Stimulated activated CD4-positive, alpha-beta T cell treated with anti-CD3 and anti-CD28 coated beads, Interleukin-12 subunit alpha, Interleukin-12 subunit beta, amount 100 ng/mL, for 4 hours (primary cell): ENCODE results near the gene SPI1.
A peak's percentile ranks its signal among the peaks of the same experiment; 100 is the strongest.

ENCODE experiments used
- DNase-seq: peaks from one replicate; pipeline ENCODE4 v3.0.0-alpha.2; 2020

The SPI1 gene

DNA sequence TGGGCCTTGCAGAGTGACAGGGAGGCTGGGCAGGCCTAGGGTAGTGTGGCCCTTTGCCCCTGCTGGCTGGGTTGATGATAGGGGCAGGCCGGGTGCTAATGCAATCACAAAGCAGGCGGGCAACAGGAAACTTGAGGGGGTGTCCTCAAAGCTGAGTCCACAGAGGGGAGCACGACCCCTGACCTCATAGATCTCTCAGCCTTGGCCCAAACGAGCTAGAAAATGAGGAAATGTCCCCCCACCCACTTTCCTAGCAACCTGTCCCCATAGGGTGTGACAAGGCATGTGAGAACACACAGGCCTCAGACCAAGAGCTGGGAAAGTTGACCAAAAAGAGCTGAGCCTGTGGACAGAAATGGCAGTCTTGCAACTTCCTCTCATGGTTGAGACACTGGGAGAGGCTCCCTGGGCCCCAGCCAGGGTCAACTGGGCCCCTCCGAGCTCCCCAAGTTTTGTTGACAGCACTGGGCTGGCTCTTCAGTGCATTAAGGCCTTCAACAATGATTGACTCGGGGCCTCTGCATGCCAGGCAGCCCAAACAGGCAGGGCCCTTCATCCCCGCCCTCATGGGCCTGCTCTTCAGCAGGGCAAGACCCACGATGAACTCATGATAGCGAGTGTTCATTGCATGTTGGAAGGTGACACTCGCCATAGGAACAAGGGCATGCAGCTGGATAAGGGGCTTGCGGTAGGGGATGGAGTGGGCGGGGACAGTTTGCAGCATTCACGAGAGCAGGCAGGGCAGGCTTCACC, 9.8 kb upstream of the SPI1 start:
- DNase-seq: no peak

DNA sequence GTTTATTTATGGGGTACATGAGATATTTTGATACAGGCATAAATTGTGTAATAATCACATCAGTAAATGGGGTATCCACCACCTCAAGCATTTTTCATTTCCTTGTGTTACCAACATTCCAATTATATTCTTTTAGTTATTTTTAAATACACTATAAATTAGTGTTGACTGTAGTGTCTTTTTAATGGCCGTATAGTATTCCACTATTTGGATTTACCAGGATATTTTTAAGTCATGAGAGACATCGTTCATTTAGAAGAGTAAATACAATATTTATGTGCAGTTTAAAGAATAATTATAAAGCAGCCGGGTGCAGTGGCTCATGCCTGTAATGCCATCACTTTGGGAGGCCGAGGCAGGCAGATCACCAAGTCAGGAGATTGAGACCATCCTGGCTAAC, 6.2 kb upstream of the SPI1 start:
- no peak for DNase-seq

DNA sequence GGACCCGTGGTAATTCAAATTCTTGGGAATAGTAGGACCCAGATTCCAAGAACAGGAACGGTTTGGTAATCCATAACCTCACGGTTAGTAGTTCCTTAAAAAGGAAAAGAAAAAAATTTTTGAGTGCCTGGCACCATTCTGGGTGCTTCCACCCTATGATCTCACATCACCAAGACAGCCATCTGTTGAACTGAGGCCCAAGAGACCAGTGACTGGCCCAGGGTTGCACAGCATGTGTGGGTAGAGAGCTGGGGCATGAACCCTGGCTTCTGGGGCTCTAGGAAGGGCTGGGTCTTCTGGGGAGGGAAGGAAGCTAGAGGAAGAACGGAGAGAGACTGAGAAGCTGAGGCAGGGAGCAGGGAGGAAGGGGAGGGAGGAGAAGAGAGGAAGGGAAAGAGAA, 4.7 kb upstream of the SPI1 start:
- DNase-seq: no peak

DNA sequence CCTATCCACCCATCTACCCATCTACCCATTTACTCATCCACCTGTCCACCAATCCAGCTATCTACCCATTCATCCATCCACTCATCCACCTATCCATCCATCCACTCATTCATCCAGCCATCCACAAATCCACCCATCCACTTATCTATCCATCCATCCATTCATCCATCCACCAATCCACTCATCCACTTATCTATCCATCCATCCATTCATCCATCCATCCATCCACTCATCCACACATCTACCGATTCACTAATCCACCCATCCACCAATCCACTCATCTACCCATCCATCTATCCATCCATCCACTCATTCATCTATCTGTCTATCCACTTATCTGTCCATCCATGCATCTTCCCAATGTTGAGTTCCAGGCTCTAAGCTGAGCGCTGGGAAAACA, 1.7 kb upstream of the SPI1 start:
- DNase-seq: no peak

DNA sequence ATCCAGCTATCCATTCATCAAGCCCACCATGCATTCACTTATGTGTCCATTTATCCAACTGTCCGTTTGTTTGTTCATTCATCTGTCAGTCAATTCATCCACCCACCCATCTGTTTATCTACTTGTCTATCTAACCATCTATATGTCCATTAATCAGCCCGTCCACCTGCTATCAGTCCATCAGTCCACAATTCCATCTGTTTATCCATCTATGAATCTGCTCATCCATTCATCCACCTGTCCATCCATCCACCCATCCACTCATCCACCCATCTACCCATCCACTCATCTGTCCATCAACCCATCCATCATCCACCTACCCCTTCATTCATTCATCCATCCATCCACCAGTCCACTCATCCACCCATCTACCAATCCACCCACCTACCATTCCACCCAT, 970 bp upstream of the SPI1 start:
- no peak for DNase-seq

DNA sequence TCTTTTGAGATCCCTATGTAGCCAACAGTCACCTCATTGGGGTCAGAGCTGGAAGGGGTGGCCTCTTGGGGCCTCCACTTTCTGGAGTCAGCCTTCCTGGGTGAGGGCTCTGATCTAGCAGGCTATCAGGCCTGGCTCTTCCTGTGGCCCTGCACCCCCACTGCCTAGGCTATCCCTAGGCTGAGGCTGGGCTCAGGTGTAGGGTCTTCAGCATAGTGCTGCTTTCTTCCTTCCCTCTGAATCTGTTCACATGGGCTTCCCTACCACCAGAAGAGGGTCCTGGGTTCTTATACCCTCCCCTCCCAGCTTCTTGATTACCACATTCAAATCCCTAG, 456 bp upstream of the SPI1 start:
- DNase-seq: no peak

DNA sequence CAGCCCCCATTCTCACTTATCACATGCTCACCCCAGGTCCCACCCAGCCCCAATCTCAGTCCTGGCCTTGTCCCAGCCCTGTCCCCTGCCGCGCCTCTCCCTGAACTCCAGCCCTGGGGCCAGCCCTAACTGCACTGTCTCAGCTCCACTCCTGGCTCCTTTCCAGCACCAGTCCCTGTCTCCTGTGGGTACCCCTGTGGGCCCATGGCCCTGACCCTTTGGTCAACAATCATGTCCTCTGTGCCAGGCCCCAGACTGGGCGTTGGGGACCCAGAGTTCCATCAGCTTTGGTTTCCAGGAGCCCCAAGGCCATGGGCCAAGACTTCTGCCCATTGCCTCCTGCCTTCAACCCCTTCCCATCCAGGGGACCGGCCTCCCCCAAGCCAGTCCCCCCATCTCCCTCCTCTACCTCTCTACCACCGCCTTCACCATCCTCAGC, 757 bp downstream of the SPI1 start:
- DNase-seq: no peak

DNA sequence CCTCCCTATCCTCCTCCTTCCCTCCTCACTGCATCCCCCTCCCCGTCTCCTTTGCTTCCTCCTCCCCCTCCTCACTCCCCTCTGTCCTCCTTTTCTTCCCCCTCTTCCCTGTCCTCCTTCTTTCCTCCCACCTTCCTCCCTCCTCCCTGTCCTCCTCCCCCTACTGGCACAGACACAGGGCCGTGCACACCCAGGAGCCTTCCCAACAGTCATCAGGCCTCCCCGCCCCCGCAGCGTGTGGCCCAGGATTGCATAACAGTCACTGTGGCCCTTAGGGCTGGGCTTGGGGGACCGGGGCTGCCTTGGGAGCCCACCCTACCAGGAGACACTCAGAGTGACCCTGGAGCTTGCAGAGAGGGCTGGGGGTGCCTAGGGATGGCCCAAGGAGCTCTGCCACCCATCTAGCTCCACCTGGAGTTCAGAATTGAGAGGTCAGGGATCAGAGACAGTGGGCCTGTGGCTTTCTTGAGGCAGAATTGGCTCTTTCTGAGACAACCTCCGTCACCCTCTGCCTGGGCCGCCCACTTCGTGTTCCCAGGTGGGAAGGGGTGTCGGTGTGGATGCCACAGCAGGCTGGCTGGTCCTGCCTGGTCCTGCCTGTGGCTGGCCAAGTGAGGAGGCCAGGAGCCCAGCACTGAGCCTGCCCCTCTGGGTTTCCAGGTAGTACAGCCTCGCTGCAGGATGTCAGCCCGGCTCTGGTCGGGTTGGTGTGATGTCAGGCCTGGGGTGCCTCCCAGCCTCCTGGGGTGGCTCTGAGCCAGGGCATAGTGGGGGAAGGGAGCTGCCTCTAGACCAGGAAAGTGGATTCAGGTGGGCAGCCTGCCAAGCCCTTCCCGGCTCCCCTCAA, 1.6 kb downstream of the SPI1 start:
- no peak for DNase-seq

DNA sequence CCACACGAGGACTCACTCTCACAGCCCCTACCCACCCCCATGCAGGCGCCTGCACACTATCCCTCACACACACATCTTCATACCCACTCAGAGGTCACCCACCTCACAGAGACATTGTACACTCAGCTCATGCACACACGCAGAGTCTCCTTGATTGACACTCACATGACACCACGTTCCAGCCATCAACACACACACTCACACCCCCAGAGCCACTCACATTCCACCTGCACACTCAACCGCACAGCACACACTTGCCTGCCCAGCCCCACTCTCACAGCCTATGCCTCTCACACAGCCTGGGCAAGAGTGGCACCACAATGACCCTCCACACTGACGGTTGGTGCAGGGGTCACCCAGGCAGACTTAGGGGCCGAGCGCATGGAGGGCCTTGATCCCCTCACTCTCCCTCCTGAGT, 2.2 kb downstream of the SPI1 start:
- no peak for DNase-seq

DNA sequence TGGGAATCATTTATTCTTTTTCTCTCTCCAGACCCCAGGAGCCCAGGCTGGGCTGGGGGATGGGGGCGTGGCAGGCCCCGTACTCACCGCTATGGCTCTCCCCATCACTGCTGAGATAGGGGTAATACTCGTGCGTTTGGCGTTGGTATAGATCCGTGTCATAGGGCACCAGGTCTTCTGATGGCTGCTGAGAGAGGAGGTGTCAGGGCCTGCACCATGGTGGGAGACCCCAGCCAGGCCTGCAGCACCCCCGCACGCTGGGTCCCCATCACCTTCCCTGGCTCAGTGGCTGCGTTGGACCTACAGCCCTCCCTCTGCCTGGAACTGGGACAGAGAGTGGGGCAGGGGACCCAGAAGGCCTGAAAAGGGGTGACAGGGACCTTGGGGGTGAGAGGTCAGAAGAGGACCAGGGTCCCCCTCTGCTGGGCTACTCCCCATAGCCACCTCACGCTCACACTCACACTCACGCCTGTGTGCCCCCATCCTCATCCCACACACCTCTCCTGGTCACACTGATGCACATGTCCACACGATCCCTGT, 2.7 kb downstream of the SPI1 start:
- DNase-seq: no peak

DNA sequence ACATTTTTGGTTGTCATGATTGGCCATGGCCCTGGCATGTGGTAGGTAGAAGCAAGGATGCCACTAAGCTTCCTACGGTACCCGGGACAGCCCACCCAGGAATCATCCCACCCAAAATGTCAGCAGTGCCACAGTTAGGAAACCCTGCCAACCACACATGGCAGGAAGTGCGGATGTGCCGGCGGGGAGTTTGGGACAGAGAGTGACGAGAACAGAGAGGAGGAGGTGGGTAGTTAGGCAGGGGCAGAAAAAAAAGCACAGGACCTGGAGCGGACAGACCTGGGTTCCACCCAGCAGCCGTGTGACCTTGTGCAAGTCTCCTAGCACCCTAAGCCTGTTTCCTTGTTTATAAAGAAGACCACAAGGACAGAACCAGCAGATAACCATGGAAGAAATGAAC, 3.3 kb downstream of the SPI1 start:
- DNase-seq: no peak

DNA sequence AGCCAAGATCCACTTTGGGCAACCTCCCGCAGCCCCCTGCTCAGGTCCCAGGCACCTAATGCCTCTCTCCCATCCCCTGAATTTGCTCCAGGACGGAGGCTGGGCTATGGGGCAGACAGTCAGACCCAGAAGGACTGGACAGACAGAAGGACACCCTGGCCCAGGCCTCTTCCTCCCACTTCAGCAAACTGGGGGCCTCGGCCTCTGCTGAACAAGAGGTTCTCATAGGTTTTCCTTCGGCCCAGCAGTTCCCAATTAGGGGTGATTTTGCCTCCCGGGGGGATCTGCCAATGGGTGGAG, 3.7 kb downstream of the SPI1 start:
- DNase-seq: no peak

DNA sequence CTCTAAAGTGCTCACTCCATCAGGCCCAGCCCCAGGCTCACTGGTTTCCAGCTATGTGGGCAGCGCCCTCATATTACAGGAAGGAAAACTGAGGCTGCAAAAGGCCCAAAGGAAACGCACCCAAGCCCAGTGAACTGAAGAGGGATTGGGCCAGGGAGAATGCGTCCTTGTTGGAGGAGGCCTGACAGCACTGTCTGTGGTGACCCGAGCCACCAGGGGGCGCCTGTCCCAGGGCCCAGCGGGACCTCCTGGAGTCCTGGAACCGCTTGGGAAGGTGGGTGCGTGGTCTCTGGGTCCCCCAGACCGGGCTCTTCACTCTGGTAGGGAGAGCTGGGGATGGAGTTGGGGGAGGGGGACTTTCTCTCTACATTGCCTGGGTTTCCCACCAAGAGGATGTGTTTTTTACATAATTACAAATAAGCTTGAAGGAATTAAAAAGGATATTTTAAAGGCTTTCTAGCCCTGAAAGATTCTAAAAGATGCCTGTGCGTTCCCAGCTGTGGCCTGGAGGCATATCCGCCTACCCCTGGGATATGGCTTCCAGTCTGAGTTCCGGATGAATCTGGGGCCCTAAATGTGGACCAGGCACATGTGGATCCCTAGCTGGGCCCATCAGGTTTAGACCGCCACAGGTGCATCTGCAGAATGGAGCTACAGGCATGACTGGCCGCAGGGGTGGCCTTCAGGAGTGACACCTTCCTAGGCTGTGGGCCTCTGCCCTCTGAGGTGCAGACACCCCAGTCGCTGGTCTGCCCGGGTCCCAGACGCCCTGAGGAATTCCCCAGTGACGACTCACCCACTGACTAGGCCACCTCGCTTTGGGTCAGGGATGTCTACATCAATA, 4.2 kb downstream of the SPI1 start:
- peak; percentile 88 for DNase-seq

DNA sequence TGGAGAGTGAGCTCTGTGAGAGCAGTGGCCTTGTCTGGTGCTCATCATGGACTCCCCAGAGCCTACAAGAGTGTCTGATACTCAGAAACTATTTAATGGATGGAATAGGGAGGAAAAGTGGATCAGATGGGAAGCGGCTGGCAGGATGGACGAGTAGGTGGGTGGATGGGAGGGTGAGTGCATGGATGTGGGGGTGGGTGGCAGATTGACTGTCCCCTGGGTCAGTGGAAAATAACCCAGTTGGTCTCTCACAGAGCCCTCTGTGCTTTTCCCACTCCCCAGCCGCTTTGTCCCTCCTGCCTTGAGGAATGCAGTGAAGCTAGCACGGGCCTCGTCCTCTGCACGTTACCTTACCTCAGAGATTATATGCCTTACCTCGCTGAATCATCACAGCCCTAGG, 5.9 kb downstream of the SPI1 start:
- no peak for DNase-seq

DNA sequence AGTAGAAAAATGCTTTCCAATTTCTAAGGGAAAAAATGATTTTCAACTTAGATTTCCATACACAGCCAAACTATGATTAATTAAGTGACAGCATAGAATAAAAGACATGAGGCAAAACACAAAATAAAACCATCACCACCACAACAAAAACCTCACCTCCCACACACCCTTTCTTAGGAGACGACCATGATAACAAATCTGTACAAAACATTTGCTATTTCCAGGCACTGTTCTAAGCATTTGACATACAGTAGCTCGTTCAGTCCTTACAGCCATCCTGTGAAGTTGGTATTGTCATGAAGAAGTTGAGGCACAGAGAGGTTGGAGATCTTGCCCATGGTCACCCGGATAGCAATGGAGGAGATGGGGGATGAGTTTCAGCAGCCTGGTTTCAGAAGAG, 8.7 kb downstream of the SPI1 start:
- no peak for DNase-seq

DNA sequence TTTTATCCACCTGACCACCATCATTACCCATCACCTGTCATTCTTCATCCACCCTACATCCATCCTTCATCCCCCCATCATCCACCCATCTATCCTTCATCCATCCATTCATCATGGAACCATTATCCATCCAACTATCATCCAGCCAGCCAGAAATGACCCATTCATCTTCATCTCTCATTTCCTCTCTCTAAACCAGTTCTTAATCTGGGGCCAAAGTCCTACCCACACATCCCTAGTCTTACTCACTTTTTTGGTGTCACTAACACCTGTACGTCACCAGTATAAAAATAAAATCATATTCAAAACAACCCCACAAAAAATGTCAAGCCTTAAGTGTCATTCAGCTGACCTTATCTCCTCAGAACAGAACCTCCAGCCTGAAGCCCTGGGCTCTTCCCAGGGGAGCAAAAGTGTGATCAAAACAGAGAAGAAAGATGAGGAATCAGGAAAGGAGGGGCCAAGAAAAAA, 12.3 kb downstream of the SPI1 start:
- DNase-seq: no peak

DNA sequence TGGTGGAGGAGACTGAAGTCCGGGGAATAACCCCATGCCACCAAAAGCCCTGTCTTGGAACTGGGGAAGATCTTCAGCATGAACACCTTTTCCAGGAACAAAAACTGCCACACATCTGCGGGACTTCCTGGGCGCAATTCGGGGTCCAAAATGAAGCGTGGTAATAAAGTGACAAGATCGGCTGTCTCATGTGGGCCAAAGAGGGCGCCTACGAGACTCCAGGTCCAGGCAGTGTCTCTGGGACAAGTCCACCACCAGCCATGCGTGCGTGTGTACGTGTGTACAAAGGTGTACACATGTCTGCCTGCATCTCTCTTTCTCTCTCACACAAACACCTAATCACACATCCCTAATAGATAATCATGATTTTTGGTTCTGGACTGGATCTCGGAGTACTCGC, 16.9 kb downstream of the SPI1 start:
- DNase-seq: no peak

DNA sequence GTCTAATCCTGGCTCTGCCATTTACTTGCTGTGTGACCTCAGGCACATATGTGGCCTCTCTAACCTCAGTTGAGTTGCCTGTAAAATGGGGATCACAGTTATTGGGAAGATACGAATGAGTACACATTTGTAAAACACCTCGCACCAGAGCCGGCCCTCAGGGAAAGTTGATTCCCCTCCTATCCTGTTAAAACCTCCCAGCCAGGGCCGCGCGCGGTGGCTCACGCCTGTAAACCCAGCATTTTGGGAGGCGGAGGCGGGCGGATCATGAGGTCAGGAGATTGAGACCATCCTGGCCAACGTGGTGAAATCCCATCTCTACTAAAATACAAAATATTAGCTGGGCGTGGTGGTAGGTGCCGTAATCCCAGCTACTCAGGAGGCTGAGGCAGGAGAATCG, 18.0 kb downstream of the SPI1 start:
- DNase-seq: no peak

DNA sequence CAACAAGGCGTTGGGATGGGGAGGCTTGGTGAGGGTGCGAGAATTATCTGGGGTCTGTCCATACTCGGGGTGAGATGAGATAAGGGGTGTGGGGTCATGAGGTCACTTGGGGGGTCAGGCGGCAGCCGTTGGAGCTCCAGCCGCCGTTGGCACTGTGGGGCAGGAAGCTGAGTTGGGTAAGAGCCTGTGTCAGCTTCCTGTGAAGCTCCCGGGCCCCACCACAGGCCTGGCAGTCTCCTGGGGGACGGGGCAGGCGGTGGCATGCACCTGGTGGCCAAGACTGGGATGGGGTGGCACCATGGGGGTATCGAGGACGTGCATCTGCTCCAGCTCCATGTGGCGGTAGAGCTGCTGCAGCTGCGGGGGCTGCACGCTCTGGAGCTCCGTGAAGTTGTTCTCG, 18.8 kb downstream of the SPI1 start:
- DNase-seq: no peak

DNA sequence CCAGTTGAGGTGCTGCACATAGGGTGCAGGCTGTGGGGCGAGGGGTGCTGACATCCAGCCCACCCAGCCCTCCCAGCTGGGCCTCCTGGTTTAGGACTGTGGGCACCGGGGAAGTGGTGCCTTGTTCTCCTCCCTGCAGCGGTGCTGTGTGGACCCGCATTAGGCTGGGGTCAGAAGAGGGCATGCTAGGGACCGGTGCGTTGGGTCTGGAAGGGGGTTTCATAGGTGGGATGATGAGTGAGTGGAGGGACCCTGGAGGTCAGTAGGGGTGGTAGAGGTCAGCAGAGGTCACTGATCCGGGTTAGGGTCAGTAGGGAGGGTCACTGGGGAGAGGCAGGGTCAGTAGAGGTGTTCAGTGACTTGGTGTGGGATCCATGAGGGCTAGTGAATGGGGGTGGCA, 19.2 kb downstream of the SPI1 start:
- DNase-seq: no peak

DNA sequence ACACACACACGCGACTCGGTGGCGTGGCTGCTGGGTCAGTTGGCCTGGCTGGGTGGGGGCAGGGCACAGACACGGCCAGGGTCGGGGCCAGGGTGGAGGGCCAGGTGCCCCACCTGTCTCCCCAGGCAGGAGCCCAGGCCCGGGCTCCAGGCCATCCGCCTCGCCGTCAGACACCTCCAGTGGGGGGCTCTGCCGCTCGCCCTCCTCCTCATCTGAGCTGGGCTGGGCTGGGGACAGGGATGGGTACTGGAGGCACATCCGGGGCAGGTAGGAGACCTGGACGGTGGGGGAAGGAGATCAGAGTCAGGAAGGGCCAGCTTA, 19.7 kb downstream of the SPI1 start:
- DNase-seq: no peak

DNA sequence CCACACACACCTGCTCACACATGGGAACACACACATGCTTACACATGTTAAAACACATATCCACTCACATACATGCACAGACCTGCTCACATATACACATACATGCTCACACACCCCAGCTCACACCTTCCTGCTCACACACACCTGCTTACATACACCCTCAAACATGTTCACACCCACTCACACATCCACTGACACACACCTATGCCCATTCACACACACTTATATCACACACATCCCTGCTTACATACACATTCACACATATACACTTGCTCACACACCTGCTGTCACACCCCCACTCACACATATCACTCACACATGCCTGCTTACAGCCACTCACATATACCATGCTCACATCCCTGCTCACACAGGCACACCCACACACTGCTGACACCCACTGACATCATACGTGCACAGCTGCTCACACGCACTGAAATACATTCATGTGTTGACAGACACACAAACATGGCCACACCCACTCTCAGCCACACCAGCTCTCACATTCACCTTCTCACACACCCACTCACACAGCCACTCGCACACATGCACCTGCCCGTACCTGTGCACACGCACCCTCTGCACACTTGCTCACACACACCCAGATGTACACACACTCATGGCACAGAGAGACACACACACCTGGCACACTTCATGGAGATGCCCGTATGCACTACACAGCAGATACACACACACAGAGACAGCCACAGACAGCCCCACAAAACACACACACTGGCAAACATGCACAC, 20.2 kb downstream of the SPI1 start:
- DNase-seq: no peak

DNA sequence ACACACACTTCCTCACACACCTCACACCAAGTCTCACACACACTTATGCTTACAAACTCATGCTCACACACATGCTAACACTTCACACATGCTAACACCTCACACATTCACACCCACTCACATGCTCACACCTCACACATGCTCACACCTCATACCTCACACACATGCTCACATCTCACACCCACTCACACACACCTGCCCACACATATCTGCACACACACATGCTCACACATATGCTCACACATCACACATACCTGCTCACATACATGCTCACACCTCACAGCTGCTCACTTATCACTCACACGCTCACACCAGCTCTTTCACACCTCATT, 21.4 kb downstream of the SPI1 start:
- DNase-seq: no peak
